ENCODE results near the gene MAP7D3.

GRCh38 chrX:136171420-136171819 lies 79.8 kb downstream of the MAP7D3 start:
- TF ChIP-seq SP1 (IDR thresholded peaks at IDR 0.05; ENCODE audit: low read depth, low read length) = no peak
- no peak for TF ChIP-seq SMC3 (IDR thresholded peaks at IDR 0.05; ENCODE audit: borderline replicate concordance, low read length)
- no peak for TF ChIP-seq CTCF (IDR thresholded peaks at IDR 0.05 in 2 of 3, conservative IDR thresholded peaks at IDR 0.05 in 1 of 3; ENCODE audit: control insufficient read depth in 2 of 3, extremely low read depth in 1 of 3, insufficient read depth in 1 of 3, low read depth in 3 of 3, low read length in 3 of 3)
- TF ChIP-seq NR2C1 (IDR thresholded peaks at IDR 0.05) = no peak
- TF ChIP-seq RAD21 (IDR thresholded peaks at IDR 0.05; ENCODE audit: insufficient read depth, low read depth, low read length) = no peak
- no peak for TF ChIP-seq ETV6 (conservative IDR thresholded peaks at IDR 0.05 in 1 of 2, IDR thresholded peaks at IDR 0.05 in 1 of 2; ENCODE audit: borderline replicate concordance in 1 of 2, low read depth in 1 of 2)
- no peak for TF ChIP-seq GATAD2B (conservative IDR thresholded peaks at IDR 0.05; ENCODE audit: low read depth)
- TF ChIP-seq LARP7 (IDR thresholded peaks at IDR 0.05) = no peak
- TF ChIP-seq ZZZ3 (IDR thresholded peaks at IDR 0.05; ENCODE audit: control insufficient read depth, insufficient read length, low read depth) = no peak
- TF ChIP-seq CREM (IDR thresholded peaks at IDR 0.05; ENCODE audit: low read depth) = no peak
- no peak for TF ChIP-seq RCOR1 (conservative IDR thresholded peaks at IDR 0.05; ENCODE audit: low read depth, low read length)

Data from GM12878 (cell line).